ENCODE measurements around the gene BYSL.

GRCh38 chr6:41884957-41885356 is 36.3 kb upstream of the BYSL start:
- TF ChIP-seq CTCF (IDR thresholded peaks at IDR 0.05; ENCODE audit: insufficient read depth, low read length, poor library complexity, severe bottlenecking): no peak
- TF ChIP-seq EZH2phosphoT487 (conservative IDR thresholded peaks at IDR 0.05; ENCODE audit: low read length): no peak
